ENCODE data around the gene GALNT18. TPM values are rescaled to one million over a fixed set of nuclear protein-coding genes. Genes with fewer than 3 reads are reported as not detected.

GALNT18 gene
- total RNA-seq, 1 donor from 2014 or later: 9.4 TPM

DNA sequence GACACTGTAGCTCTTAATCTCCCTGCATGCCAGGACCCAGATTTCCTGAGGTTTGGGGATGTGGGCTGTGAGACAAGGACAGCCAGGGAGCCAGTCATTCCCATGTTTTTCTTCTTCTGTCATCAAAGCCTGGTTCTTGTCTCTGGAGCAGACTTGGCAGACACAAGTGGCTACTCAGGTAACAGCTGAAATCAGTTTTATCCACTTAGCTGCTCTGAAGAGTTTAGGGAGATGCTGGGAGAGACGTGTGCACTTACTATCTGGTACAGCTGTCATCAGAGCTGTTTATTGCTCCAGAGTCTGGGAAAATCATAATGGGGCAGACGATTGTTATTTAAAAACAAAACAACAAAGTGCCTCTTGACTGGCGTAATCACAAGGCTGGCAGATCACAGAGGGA, 325.4 kb downstream of the GALNT18 start:
- ATAC-seq: no peak

DNA sequence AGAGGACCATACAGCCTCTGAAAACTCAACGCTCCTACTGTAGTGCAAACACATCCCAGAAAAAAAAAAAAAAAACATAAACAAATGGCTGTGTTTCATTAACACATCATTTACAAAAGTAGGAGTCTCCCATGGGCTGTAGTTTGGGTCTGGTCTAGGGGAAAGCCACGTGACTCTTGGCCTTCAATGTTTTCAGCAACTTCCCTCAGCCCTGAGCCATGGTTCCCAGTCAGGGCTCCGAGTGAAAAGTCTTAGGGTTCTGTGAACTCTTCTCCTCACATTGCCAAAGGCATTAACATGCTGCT, 327.3 kb downstream of the GALNT18 start:
- no peak for ATAC-seq

DNA sequence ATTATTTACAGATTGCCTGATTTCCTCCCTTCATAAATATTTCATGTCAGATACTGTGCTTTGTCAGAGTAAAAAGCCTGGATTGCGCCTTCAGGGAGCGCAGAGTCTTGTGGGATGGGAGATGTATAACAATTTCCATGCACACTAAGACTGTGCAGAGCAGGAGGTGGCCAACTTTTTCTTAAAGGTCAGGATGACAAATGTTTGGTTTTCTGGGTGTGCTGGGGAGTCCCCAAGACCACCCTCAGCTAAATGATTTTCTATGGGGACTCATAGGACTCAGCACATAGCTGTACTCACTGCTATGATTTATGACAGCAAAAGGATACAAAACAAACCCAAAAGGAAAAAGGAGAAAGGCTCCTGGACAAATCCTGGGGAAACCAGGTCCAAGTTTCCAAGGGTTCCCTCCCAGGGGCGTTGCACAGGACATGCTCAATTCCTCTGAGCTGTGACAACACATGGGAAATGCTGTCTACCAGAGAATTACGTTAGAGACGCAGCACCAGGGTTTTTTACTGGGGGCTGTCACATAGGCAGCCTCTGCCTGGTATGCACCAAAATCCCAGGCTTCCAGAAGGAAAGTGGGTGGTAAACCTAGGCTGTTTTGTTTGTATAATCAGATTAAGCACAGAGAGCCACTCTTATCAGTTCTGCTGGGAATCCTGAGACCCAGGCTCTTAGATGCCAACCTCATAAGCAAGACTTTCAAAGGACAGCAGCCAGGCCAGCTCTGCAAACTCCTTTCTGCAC, 327.8 kb downstream of the GALNT18 start:
- no peak for ATAC-seq

DNA sequence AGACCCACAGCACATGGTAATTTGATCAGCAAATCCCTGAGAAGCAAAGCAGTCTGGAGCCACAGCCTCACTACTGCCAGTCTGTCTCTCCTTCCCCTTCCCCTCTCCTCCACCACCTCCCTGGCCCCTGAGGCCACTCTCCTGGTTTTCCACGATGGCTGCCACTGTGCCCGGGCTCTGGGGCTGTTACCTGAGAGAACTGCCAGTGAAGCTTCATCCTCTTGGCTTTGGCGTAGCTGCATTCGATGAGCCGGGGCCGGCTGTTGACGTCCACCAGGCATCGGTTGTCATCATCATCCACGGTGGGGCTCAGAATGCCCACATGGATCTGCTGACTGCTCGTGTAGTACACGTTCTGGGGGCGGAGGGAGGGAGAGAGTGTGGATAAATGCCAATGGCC, 329.0 kb downstream of the GALNT18 start:
- no peak for ATAC-seq

DNA sequence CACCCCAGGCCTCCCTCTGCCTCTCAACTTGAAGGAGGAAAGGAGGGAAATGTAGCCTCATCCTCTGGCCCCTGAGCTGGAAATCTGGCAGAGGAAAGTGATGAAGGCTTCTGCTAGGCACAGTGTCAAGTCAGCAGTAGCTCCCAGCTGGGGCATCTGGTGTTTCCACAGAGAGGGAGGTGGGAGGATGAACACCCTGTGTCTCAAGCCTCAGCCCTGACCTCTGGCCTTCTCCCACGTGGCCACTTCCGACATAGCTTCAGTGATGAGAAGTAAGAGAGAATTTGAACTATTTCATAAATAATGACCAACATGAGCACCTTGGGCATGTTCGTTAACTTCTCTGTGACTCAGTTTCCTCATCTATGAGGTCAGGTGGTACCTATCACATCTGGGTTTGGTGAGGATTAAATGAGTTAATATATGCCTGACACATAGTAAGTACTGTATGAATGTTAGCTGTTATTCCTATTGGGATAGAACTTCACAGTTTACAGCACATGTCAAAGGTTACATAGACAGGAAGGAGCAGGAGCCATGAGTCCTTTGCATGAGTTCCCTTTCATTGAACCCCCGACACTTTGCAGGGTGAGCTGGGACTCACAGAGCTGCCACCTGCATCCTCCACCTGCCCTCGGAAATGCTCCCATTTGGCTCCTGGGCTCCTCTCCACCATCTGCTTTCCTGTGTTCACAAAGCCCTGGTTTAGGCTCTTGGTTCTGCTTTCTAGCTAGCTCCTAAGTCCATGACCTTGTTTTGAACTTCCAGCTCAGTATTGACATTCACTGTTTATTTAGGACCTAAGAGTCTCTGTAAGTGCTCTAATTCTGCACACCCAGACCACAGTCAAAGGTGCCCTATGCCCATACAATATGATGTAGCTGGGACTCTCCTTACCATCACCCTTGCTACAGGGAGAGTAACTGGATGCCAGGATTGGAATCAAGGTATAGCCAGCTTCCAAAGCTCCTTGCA, 330.5 kb downstream of the GALNT18 start:
- no peak for ATAC-seq

DNA sequence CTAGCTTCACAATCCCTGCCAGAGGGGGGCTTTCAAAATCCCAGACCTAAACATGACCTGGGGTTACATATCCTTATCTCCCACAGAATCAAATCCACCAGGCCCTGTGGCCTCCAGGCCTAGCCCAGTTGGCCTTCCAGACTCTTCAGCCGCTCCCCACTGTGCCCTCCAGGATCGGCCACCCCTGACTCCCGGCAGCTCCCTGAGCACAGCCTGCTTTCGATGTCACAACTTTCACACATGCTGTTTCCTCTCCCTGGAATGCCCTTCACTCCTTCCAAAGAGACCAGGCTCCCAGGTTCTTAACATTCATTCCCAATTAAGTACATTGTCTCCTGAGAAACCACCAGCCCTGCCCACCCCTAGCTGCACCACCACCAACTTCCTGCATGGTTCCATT, 331.5 kb downstream of the GALNT18 start:
- no peak for ATAC-seq

DNA sequence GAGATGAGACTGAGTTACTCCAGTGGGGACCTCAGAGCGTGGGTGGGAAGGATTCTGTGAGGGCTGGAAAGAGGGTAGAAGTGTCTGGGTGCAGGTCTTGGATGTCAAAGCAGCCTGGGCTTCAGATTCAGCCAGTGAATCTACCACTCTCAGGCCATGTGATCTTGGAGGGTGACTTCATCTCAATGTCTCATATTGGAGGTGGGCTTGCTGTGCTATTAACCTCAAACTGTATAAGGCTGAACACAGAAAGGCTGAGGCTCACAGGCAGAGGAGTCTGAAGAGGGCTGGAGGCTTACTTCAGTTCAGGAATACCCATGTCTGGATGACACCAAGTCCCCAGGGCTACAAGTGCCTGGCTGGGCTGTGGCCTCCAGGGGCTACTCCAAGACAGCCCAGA, 332.1 kb downstream of the GALNT18 start:
- ATAC-seq: no peak

DNA sequence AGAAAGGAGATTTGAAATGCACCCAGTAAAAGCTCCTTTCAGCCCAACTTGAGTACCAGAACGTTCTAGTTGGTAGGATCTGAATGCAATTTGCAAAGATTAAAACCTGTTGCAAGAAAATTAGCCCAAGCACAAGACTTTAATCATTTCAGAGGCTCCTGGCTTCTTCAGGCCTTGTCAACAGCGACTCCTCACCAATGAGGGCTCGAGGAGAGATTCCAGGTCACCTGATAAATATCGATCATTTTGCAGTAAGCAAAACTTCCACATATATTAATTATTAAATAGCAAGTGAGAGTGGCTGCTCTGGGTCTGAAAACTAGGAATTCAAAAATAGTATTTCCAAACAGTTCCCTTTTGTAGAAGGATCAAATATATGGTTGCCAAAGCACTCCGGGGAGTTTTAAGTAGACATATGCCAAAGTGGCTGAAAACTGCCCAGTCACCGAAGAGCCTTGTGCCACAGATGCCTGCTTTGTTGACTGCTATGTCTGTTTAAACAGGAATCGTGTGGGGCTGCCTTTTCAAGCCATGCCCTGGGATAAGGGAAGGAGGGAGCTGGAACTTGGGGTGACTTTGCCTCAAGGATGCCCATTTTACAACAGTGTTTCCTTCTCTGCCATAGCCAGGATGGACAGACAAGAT, 332.7 kb downstream of the GALNT18 start:
- ATAC-seq: no peak

DNA sequence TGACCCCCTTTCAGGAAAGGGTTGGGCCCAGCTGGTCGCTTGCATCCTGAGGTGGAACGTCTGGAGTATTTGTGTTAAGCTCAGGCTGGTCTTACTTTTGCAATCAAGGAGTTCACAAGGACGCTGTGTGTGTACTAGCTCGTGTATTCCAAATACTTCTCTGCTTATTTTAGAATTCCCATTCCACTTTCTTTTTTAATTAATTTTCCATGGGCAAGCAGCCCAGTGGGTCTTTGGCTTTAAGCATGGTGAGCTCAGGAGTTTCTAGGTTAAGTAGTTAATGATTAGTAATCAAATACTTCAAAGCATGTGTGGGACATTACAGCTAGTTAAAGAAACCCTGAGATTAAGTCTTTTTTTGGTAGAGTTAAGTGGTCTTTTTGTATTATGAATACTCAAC, 337.3 kb downstream of the GALNT18 start:
- no peak for ATAC-seq

DNA sequence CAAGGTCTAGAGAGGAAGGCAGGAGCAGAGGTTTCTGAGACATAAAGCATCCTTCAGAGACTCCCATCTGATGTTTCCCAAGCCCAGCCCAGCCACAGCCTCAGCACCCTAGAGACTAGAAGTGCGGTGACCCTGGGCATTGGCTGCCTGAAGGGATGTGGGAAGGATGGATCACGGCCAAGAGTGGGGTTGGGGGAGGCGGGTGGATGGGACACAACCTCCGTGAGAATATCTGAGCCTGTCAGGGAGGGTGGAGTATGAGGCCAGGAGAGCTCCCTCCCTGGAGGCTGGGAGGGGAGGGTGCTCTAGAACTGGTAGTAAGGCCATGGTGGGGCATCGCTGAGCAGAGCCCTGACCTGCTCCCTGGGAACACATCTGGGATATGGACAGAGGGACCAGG, 340.2 kb downstream of the GALNT18 start:
- no peak for ATAC-seq

DNA sequence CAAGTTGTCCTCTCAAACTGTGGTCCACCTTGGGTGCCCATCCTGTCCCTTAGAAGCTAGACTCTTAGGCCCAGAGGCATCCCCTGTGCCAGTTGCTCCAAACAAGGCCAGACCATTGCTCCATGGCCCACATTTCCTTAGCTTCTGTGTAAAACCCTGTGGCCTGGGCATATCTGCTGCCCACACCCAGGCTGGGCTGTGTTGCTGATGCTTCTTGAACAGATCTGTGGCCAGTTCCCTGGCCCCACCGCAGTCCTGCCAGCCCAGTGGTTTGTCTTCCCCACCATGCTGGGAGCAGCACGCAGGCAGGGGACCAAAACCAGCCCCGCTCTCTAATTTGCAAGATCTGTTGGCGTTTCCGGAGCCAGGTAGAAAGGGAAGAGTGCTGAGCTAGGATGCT, 341.0 kb downstream of the GALNT18 start:
- no peak for ATAC-seq

DNA sequence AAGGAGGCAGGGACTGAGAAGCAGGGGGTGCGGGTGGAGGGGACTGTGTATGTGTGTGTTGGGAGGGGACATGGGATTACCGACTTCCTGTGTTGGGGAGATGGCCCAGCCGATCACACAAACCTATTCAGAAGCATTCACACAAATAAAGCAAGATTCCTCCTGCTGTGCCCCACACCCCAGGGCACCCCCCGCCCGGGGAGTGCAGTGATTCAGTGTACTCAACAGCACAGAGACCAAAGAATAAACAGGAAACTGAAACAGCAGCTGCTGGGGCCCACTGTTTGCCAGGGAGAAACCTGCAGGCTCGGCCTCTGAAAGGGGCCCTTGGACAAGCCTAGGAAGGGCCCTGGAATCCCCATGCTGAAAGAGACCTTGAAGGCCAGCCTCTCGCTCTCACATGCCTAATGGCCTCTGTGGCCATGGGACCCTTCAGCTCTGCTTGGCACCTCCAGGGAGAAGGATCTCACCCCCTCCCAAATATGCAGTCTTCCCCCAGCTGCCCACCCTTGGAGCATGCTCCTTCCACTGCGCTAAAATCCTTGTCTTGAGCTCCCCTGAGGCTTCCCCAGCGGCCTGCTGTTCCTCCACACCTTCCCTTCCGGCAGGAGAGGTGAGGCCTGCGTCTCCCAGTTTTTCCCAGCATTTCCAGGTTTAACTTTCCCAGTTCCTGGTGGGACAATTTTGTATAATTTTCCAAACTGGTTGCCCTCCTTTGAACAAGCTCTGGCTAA, 341.7 kb downstream of the GALNT18 start:
- no peak for ATAC-seq

DNA sequence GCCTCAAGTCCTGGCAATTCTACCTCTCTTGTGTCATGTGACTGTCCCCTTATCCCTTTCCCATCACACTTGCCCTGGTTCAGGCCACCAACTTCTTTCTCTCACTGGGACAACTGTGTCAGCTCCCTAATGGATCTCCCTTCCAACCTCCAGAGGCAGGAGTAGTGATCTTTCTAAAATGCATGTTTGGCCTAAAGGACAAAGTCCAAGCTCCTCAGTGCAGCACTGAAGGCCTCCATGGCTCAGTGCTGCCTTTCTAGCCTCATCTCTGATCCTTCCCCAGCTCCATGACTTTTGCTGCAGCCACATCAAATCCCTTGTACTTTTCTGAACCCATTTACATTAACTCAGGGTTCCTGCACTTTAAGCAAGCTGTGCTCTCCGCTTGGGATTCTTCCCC, 349.6 kb downstream of the GALNT18 start:
- no peak for ATAC-seq

DNA sequence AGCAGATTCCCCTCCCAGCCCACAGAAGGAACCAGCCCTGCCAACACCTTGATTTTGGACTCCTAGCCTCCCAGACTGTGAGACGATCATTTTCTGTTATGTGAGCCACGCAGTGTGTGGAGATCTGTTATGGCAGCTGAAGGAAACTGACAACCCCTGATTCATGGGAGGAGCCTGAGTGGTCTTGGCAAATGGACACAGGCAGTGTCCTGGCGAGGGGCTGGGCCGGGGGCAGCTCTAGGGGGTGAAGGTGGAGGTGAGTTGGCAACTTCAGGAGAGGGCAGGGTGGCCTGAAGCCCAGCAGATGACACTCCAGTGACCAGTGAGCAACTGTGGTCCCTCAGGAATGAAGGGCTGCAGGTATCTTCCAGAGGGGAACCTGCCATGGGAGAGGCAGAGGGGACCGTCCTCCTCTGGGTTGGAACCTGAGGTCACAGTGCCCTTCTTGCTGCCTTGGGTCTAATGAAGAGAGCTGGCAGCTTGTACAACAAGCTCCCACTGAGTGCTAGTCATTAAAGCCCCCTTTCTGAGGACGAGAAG, 351.5 kb downstream of the GALNT18 start:
- no peak for ATAC-seq

DNA sequence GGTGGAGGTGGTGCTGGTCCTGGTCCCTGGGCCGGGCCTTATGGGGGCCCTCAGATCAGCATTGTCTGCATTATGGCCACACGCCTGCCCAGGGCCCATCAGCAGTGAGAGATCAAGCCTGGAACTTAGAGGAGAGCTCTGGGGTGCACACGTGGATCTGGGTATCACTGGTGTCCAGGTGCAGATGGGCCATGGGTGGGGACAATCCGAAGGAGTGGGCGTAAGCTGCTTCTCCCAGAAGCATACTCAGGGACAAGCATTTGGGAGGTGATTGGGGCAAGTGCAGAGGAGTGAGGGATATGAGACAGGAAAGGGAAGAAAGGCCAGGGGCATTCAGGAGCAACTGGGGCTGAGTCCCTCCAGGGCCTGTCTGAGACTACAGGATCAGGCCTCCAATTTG, 353.1 kb downstream of the GALNT18 start:
- ATAC-seq: no peak

DNA sequence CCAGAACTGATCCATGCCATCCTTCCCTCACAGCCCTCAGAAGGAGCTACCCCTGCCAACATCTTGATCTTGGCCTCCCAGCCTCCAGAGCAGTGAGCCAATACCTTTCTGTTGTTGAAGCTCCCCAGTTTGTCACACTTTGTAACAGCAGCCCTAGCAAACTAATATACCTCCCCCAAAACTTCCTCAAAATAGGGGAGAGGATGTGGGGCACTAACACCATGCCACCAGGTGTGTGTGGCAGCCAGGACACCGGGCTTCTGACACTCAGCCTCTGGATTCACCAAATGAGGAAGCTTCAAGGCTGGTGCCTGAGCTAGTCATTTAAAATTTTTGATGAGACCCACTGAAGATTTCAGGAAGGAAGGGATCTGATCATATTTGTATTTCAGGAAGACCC, 353.7 kb downstream of the GALNT18 start:
- no peak for ATAC-seq

DNA sequence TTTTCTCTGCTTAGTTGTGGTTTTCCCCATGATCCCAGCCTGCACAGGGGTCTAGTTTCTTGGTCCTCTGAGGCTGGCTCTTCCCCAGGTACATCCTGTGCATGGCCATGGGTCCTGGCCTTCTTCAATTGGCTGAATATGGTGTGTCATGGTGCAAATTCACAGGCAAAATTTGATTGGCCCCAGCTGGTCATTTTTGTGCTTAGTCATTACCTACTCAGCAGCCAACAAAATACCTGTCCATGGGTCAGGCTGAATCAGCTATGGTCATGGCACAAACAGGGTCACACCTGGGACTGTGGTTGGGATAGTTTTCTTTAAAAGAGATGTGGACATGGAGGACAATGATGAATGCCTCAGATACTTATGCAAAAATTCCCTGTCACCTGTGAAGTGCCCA, 354.5 kb downstream of the GALNT18 start:
- ATAC-seq: no peak

DNA sequence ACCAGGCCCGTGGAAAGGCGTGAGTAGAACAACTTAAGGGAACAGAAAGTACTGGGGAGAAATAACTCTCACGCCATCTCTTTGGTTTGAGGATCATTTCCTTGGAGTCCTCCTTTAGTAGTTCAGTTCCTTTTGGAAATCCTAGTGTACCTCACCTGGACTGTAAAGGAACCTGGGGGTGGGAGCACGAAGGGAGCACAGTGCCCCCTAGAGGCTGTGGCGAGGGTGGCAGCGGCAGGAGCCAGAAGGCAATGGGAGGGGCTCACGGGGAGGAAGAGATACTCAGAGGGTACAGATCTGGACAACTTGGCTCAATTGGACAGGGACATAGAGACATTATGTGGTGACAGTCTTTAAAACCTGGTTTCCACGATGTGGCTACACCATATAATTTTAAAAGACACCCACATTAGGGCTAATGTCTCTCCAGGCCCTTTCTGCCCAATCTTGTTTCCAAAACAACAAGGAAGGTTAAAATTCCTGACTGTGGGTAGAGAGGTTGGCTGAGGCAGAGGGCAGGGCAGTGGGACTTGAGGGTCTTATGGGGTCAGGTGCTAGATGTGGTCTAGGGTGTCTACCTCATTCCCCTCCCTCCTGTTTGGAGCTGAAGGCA, 355.7 kb downstream of the GALNT18 start:
- ATAC-seq: peak; percentile 84

DNA sequence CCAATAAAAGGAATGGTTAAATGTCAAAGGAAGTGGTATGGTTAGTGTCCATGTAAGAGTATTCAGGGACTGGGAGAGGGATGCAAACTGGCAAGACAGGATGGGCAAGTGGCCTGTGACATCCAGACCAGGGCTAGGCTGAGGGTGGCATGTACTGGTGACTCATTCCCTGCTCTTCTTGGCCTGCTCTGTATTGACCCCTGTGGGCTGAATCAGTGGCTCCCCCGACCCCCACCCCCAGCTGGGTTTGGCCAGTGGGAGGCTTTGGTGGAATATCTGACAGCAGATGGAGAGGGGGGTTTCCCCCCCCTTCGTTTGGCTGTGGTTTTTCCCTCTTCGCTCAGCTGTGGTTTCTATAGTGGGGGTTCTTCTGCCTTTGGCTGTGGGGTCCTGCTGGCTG, 356.5 kb downstream of the GALNT18 start:
- ATAC-seq: peak; percentile 62

DNA sequence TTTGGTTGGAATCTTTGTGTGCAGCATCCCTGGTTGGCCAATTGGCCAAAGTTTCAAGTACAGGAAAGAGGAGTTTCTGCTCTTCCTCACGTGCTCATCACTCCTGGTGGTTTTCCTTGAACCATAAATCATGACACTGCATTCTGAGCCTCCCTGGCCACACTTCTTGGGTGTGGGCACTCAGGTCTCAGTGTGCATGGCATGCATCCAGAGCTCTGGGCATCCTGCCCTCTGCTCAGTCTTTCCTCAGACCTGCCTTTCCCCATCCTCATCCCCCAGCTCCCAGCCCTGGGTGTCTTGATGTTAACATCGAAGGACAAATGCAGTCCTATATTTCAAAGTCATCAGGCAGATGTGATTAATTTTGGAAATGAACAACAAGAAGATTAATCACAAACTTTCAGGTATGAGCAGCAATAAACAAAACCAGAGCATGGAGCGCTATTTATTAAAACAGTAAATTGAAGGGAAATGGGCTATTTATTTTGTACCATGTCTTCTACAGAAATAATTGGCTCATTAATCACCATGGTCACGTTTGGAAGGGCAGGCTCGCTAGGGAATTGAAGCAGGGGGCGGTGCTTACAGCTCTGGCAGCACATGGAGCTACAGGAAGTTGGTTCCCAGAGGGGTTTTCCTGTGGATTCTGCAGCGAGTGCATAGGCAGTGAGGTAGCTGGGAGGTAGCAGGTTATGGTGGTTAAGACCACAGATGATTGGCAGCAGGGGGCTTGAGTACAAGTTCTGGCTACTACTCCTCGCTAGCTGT, 358.4 kb downstream of the GALNT18 start:
- ATAC-seq: no peak

All from esophagus mucosa (tissue), 1 donor.